ENCODE data around the gene SERPINB6.
"Not testable (repeated sequence)": the region's sequence is repeated elsewhere in the genome, so short reads cannot be mapped to it uniquely, and the experiment has no call there.

Gene SERPINB6

GRCh38 chr6:2976060-2976459 is 4.7 kb upstream of the SERPINB6 start:
- no peak for DNase-seq

- DNase-seq: no peak
Measured at GRCh38 chr6:2973676-2974075, 2.3 kb upstream of the SERPINB6 start.

- not testable (repeated sequence) for DNase-seq
Measured at GRCh38 chr6:2973180-2973579, 1.8 kb upstream of the SERPINB6 start.

- DNase-seq: not testable (repeated sequence)
Measured at GRCh38 chr6:2972685-2973084, 1.3 kb upstream of the SERPINB6 start.

- DNase-seq: not testable (repeated sequence)
Measured at GRCh38 chr6:2972219-2972487, 786 bp upstream of the SERPINB6 start.

- peak in 3 of 4 experiments; percentile 11 to 38 (median 33) for DNase-seq
Measured at GRCh38 chr6:2970753-2971419, 481 bp downstream of the SERPINB6 start.

- DNase-seq: no peak
Measured at GRCh38 chr6:2970034-2970685, 1.2 kb downstream of the SERPINB6 start.

- no peak for DNase-seq
Measured at GRCh38 chr6:2969549-2969948, 1.8 kb downstream of the SERPINB6 start.

GRCh38 chr6:2968600-2969135 is 2.7 kb downstream of the SERPINB6 start:
- DNase-seq: no peak

GRCh38 chr6:2967936-2968335 is 3.4 kb downstream of the SERPINB6 start:
- DNase-seq: no peak

- DNase-seq: no peak
Measured at GRCh38 chr6:2966347-2966746, 5.0 kb downstream of the SERPINB6 start.

- no peak for DNase-seq
Measured at GRCh38 chr6:2964793-2965505, 6.4 kb downstream of the SERPINB6 start.

GRCh38 chr6:2963756-2964155 is 7.6 kb downstream of the SERPINB6 start:
- DNase-seq: no peak

GRCh38 chr6:2962636-2963035 is 8.7 kb downstream of the SERPINB6 start:
- DNase-seq: no peak

- no peak for DNase-seq
Measured at GRCh38 chr6:2962004-2962403, 9.4 kb downstream of the SERPINB6 start.

- no peak for DNase-seq
Measured at GRCh38 chr6:2961506-2961905, 9.9 kb downstream of the SERPINB6 start.

GRCh38 chr6:2960935-2961334 is 10.4 kb downstream of the SERPINB6 start:
- no peak for DNase-seq

GRCh38 chr6:2959909-2960719 is 11.3 kb downstream of the SERPINB6 start:
- no peak for DNase-seq

- no peak for DNase-seq
Measured at GRCh38 chr6:2958776-2959175, 12.6 kb downstream of the SERPINB6 start.

- no peak for DNase-seq
Measured at GRCh38 chr6:2958331-2958711, 13.0 kb downstream of the SERPINB6 start.

GRCh38 chr6:2957696-2958330 is 13.6 kb downstream of the SERPINB6 start:
- DNase-seq: no peak

GRCh38 chr6:2956930-2957685 is 14.3 kb downstream of the SERPINB6 start:
- DNase-seq: no peak
